Ovary (tissue), 3 donors: ENCODE results near the gene FAM131C.

ENCODE experiments used
- EP300 ChIP-seq: sonication (generic); formaldehyde crosslinking; IDR thresholded peaks from one replicate; pipeline ENCODE4 v1.6.1; 2017; ENCODE audit warnings: antibody characterized with exemption
- POLR2A ChIP-seq: fragments of 450-650 bp; IDR thresholded peaks from one replicate; pipeline ENCODE4 v1.6.1; 2017; ENCODE audit warnings: antibody characterized with exemption, mild to moderate bottlenecking, moderate library complexity
- TF ChIP-seq, protein P1 (sequence below), 3 donors: fragments of 450-650 bp in 2 of 3; fragments of 200-600 bp in 1 of 3; IDR thresholded peaks; one replicate each; pipeline versions ENCODE4 v1.5.1 to v1.8.0; 2016 to 2022; ENCODE audit warnings: antibody characterized with exemption in 3 of 3, mild to moderate bottlenecking in 1 of 3
- donor health status: DM: no; HTN: no; CAD: no.

DNA sequence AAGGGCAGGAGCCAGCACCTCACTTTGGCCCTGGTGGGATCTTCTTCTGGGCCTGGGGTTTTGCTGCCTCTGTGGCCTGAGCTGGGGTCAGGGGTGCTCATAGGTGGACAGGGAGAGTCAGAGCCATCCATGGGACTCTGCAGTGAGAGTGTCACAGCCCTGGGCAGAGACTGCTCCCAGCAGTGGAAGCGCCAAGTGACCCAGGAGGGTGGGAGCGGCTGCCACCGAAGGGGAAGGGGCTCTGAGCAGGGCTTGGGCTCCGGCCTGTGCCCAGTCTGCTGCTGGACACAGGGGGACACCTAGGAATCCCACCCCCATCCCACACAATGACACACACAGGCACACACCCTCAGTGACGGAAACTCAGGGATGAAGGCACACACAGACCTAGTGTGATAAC, 29.5 kb downstream of the FAM131C start:
- TF ChIP-seq, protein P1, sequence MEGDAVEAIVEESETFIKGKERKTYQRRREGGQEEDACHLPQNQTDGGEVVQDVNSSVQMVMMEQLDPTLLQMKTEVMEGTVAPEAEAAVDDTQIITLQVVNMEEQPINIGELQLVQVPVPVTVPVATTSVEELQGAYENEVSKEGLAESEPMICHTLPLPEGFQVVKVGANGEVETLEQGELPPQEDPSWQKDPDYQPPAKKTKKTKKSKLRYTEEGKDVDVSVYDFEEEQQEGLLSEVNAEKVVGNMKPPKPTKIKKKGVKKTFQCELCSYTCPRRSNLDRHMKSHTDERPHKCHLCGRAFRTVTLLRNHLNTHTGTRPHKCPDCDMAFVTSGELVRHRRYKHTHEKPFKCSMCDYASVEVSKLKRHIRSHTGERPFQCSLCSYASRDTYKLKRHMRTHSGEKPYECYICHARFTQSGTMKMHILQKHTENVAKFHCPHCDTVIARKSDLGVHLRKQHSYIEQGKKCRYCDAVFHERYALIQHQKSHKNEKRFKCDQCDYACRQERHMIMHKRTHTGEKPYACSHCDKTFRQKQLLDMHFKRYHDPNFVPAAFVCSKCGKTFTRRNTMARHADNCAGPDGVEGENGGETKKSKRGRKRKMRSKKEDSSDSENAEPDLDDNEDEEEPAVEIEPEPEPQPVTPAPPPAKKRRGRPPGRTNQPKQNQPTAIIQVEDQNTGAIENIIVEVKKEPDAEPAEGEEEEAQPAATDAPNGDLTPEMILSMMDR (IDR thresholded peaks at IDR 0.05), result no peak
- TF ChIP-seq POLR2A (no peak), EP300 (no peak)
